ENCODE data around the gene RPS25.
"Not testable (repeated sequence)": the region's sequence is repeated elsewhere in the genome, so short reads cannot be mapped to it uniquely, and the experiment has no call there.

Gene RPS25

DNA sequence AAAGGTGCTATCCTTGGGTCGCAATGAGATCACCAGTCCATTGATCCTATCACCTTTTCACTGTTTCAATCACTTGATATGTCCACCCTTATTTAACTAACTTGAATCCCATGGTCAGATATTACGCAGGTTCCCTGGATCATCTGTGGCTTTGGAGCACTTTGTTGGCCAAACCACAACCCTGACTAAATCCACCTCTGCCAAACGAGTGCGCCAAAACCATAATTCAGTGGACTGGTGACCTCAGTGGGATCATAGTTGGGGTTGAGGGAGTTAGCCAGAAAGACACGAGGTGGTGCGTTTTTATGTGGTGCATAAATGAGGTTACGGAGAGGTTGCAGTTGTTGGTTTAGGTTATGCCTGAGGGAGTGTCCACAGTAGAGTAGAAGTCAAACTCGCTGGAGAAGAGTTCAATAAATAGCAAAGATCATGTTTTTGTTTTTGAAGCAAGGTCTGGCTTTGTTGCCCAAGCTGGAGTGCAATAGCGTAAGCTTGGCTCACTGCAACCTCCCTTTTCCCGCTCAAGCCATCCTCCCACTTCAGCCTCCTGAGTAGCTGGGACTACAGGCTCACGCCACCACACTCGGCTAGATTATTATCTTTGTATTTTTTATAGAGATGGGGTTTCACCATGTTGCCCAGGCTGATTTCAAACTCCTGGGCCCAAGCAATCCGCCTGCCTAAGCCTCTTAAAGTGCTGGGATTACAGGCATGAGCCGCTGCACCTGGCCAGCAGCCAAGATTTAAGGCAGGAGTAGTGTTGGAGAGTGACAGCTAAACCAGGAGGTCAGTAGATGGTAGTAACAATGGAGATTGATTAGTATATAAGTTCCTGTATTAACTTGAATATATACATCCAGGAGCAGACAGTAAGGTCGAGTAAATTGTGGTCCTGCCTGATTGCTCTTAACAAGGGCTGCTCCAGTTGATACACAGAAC lies 42.1 kb downstream of the RPS25 start:
- TF ChIP-seq, protein P1, sequence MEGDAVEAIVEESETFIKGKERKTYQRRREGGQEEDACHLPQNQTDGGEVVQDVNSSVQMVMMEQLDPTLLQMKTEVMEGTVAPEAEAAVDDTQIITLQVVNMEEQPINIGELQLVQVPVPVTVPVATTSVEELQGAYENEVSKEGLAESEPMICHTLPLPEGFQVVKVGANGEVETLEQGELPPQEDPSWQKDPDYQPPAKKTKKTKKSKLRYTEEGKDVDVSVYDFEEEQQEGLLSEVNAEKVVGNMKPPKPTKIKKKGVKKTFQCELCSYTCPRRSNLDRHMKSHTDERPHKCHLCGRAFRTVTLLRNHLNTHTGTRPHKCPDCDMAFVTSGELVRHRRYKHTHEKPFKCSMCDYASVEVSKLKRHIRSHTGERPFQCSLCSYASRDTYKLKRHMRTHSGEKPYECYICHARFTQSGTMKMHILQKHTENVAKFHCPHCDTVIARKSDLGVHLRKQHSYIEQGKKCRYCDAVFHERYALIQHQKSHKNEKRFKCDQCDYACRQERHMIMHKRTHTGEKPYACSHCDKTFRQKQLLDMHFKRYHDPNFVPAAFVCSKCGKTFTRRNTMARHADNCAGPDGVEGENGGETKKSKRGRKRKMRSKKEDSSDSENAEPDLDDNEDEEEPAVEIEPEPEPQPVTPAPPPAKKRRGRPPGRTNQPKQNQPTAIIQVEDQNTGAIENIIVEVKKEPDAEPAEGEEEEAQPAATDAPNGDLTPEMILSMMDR (IDR thresholded peaks at IDR 0.05; ENCODE audit: low read depth, low read length): no peak
- H3K4me3 ChIP-seq (ENCODE audit: low read depth, low read length): no peak overlapping the region

DNA sequence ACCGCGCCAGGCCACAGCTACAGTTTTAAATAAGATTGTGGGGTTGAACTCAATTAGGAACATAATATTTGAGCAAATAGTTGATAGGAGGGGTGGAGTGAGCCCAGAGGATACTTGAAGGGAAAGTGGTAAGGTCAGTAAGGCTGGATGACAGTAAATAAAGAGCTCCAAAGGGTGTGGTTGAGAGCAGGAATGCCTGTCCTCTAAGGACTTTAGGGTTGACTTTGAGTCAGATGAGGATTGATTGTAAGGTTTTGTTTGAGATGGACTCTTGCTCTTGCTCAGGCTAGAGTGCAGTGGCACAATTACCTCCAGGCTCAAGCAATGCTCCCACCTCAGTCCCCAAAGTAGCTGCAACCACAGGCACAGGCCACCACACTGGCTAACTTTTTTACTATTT lies 44.2 kb downstream of the RPS25 start:
- H3K4me3 ChIP-seq (ENCODE audit: low read depth, low read length): no peak overlapping the region
- TF ChIP-seq, protein P1 (IDR thresholded peaks at IDR 0.05; ENCODE audit: low read depth, low read length): no peak

DNA sequence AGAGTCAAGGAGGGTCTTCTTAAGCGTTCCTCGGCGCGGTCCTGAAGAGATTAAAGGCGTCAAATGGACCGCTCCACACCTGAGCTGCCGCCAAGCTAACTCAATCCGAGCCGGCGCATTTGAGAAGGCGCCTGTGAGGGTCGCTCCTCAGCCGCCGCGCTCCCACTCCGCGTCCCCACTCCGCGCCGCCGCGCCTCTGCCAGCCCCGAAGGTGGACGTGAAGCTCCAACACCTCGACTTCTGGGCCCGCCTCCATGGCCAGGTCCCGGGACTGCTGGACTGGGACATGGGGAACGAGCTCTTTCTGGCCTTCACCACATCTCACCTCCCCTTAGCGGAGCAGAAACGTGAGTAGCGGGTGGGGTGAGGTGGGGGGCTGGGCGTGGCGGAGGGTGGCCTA lies 46.5 kb downstream of the RPS25 start, which contains the start of gene FOXR1:
FOXR1 (plus strand) TSS at position 116 of the 400 bp plus-strand sequence; CDS start at position 287, 171 bp downstream.
- TF ChIP-seq, protein P1 (IDR thresholded peaks at IDR 0.05; ENCODE audit: low read depth, low read length): no peak
- no peak within 1 kb of the TSS for H3K4me3 ChIP-seq (ENCODE audit: low read depth, low read length)

DNA sequence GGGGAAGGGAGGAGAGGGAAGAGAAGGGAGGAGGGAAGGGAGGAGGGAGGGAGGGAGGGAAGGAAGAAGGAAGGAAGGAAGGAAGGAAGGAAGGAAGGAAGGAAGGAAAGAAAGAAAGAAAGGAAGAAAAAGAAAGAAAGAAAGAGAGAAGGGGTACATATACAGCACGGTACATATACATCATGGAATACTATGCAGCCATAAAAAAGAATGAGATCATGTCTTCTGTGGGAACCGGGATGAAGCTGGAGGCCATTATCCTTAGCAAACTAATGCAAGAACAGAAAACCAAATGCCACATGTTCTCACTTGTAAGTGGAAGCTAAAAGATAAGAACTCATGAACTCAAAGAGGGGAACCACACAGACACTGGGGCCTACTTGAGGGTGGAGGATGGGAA lies 48.6 kb downstream of the RPS25 start:
- not testable (repeated sequence) for H3K4me3 ChIP-seq (ENCODE audit: low read depth, low read length)
